Colon (tissue), 2 donors: ENCODE measurements around the gene CNTN4.
"Not testable (repeated sequence)": the region's sequence is repeated elsewhere in the genome, so short reads cannot be mapped to it uniquely, and the experiment has no call there.

Experiments used
- FAIRE-seq: peaks from 2 replicates; lab custom pipeline; 2012; peaks lifted over from hg19 to GRCh38; lab: Jason Lieb, UNC
- donor health status: control.
- donor health status: control.

The CNTN4 gene

DNA sequence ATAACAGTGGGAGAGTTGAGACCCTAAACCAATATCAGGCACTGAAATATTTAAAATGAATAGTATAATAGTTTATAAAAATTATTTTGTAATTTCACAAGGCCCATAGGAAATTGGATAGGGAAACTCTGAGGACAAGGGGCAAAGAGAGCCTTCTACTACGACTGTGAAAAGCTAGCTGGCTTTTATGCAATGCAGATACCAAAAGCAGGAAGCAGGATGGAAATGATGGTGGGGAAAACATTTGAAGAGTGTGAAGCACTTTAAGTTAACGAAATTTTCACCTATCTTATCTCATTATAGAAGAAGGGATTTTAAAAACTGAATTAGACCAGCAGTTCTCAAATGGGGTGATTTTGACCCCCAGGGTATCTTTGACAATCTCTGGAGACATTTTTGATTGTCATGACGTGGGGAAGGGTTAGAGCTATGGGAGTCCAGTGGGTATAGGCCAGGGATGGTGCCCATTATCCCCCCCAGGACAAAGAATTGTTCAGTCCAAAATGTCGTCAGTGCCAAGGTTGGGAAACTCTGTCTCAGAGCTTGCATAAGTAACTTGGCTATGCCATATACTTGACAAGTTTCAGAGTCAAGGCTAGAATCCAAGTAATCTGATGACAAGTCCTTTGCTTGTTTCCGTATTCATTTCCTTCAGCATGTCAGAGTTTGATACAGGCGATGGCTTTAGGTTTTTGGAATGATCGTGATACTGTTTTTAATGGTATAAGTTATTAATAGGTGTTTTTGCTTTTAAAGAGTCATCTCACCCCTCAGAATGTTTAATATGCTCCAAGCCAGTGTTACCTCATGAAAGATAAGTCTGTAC is 885.6 kb downstream of the CNTN4 start:
- no peak for FAIRE-seq

DNA sequence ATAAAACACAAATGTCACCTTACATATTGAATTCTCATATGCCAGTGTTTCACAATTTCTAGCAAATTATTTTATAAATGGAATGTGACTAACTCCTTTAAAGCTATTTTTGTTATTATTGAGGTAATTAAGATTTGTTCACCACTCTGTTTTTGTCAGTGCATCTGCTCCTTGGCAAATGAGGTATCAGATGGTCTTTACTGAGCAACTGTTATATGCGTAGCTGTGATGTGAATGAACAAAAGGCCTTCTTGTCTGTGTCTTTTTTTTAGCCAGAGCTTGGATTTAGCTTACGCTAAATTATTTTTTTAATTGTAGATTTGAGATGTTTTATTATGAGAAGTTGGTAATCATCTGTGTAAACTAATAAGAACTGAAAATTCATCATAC is 886.2 kb downstream of the CNTN4 start:
- FAIRE-seq = no peak

GRCh38 chr3:2985479-2985878 is 886.8 kb downstream of the CNTN4 start:
- FAIRE-seq = no peak

DNA sequence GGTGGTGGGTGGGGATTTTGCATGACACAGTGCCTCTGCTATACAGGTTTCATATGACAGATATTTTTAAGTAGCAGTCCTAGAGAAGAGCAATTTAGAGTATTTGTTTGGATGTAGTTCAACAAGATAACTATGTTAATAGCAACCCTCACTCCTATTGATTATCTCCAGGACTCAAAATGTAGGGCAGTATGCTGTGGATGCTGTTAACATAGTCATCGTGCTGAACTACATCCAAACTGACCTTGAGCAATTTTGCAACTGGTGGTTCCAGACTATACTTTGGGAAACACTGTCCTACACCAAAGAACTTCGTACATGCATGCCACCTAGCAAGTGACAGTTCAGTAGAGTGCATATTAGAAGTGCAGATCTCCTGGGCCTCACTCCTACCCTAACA is 893.9 kb downstream of the CNTN4 start:
- no peak for FAIRE-seq

DNA sequence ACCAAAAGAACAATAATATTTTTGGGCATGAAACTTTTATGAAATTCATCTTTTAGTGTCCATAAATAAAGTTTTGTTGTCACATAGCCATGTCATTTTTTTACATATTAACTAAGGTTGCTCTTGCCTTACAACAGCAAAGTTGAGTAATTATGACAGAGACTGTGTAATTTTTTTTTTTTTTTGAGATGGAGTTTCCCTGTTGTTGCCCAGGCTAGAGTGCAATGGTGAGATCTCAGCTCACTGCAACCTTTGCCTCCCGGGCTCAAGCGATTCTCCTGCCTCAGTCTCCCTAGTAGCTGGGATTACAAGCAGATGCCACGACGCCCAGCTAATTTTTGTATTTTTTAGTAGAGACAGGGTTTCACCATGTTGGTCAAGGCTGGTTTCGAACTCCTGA is 894.5 kb downstream of the CNTN4 start:
- not testable (repeated sequence) for FAIRE-seq

GRCh38 chr3:2993736-2994135 is 895.1 kb downstream of the CNTN4 start:
- FAIRE-seq = no peak

- no peak for FAIRE-seq
Measured at GRCh38 chr3:2995195-2995594, 896.5 kb downstream of the CNTN4 start.

DNA sequence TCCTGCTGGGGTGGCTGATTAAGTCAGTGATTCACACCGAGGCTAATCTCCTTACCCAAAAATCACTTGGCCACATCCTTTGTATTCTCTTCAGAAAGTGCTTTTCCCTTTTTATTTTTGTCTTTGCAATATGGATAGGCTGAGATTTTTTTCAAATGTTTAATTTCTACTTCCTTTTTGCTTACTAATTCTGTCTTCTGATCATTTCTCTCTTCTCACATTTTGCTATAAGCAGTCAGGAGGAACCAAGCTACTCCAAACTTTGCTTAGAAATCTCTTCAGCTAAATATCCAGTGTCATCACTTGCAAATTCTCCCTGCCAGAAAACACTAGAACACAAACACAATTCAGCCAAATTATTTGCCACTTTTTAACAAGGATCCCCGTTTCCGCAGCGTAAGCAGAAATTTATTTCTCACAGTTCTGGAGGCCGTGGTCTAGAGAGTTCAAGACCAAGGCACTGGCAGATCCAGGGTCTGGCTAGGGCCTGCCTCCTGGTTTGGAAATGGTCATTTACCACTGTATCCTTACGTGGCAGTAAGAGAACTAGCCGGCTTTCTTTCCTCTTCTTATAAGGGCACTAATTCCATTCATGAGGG is 906.6 kb downstream of the CNTN4 start:
- FAIRE-seq = no peak

DNA sequence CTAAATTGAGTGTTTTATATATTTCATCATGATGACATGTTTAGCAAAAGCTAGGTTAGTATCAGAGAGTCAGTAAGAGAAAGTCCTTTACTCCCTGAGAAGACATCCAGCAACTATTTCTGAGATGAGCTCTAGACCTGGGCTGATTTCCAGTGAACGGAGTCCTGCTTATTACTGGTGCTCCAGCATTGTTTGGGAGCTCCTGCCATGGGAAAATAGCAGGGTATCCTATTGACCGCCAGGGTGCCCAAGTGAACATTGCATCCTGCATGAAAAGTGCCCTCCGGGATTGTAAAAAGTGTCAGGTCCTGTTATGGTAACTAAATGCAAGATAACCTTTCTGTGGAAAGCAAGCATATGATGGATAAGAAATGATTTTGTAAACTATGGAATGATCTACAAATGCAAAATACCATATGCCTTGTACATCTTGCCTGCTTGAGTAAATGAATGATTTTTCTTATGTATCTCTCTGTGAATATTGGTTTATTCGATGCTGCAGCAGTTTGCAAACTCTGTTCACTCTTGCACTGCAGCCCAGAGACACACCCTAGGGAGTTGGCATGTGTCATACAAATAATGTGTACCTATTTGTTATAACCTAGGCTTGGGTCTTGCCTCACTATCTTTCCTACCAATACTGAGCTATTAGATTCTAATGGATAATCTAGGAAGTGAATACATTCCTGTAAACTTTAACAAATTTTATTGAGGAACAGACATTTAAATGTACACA is 914.8 kb downstream of the CNTN4 start:
- FAIRE-seq = no peak

DNA sequence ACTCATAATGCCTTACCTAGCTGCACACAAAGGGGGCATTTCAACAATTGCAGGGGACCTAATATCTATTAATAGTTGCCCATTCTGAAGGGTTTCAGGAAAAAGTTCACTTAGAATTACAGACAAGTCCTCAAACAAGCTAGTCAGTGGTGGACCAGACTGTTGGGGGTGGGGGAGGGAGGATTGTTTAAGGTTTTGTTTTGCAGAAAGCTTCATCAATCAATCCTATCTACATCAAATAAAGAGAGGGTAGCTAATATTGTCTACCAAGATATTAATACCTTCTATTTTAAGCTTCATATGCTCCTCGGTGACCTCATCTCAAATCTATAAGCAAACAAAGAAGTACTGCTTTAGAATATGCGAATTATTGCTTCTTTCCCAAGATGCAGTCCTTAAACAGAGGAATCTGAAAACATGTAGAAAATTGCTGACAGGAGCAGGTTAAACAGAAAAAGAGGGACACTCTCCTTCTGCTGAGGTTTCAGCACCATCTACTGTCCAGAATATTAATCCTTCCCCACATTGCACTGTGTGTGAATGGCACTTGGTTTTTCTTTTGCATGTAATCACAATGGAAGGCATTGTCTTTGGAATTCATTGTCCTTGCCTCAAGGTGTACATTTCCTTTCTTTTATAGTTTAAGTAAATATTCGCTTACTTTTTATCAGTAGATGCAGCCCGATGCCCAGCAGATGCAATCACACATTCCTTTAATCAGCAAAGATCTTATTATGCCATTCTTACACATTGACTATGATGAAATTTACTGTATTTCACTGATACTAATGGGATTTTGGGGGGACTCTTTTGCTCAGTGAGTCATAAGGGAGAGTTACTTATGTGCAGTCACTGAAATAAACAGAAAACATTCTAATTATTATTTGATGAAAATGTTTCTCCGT is 916.8 kb downstream of the CNTN4 start:
- no peak for FAIRE-seq

DNA sequence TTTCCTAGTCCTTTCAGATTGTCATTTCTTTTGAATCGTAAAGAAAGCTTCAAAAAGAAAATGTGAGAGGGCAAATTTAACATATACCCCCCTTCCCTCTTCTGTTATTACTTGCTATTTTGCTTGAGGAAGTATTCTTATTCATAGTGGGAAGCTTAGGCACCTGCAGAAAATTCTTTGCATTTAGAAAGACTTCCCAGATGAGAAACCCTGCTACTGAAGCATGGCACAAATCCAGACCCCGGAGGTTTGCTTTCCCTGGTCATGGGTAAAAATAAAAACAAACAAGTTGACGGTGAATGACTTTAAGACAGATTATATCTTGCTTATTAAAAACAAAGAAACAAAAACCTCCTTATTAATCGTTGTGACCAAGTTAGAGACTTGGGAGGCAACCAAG is 917.6 kb downstream of the CNTN4 start:
- no peak for FAIRE-seq

DNA sequence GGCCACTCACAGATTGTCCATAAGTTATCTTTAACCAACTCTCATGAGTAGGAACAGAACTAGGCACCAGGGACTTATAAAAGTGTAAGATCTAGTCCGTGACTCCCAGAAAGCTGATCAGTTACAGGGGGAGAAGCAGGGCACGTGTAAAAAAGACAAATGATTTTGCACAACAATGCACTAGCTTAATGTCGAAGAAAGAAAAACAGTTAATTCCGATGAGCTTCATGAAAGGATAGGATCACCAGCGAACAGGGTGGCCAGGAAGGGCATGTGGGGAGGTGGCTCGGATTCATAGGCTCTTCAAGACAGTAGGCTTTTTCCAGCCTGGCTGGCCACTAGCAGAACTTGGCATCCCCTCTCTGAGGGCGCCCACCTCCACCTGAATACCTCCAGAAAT is 921.5 kb downstream of the CNTN4 start:
- FAIRE-seq = no peak

DNA sequence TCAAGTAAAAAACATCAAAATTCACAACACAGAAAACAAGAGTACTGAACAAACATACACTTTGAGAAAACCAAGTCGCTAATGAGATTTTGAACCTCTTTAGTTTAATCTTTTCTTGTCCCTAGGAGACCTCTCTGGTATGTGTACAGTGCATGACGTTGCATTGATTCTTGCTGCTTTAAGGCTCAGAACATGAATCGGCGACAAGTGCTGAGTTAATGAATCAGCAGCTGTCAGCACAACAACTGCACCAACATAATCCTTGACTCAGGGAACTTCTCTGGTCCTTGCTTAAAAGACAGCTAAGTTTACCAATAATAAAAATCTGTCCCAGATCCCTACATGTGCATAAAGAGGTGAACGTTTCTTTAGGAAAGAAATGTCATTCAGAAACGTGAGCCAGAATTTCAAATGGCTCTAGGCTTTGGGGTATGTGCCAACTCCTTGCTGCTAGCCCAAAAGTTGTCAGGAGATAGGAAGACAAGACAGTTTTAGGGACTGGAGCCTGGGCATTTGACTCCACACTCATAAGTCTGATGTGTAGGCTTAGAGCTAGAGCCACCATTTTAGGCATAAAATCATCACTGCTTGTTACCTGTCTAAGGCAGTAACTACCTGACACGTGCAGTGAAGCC is 924.6 kb downstream of the CNTN4 start:
- FAIRE-seq = no peak

- FAIRE-seq = no peak
Measured at GRCh38 chr3:3027976-3028567, 929.4 kb downstream of the CNTN4 start.

DNA sequence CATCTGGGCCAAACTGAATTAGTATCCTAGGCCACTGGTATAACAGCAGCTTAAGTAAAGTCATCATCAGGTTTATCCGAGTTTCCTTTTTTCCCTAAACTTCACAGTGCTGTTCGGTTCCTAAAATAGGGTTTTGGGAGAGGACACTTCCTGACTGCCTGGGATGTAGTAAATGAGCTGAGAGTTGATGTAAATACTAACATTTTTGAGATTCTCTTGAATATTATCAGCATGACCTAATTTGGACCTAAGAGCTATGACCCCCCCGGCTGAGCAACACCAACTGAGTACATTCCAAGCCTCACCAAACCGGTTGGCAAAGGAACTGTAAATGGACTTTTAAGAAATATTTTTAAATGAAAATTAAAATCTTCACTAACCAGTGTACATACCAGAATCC is 932.7 kb downstream of the CNTN4 start:
- FAIRE-seq = no peak

- no peak for FAIRE-seq
Measured at GRCh38 chr3:3037156-3037555, 938.5 kb downstream of the CNTN4 start.

DNA sequence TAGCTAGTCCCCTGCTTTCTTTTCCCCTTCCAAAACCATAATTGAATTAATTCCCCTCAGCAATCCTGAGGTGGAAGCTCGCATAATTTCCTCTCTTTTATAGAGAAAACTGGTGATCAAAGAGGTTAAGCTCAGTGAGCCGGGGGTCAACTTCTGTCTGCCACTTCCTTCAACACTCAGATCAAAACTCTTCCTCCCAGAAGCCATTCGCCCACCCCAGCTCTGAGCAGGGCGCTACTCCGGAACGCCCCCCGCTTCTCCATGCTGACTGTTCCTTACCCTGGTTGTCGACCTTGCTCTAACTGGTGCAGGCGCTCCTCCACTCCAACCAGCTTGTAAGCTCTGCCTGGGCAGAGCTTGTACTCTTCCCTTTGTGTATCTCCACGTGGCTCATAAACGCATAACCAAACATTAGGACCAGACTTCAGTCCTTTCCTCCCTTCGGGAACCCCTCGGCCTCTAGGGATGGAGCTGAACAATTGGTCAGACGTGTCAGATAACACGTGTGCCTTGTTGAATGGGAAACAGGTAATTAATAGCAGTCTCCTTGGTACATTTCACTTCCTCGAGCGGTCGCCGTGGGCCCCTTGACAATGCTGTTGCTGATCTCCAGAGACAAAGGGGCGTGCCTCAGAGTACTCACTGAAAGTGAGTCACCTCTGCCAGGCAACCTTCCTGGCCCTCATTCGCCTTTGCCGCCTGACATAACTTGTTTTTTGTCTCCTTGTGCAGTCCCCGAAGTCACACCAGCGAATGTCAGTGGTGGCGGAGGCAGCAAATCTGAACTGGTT is 939.7 kb downstream of the CNTN4 start:
- FAIRE-seq = no peak

DNA sequence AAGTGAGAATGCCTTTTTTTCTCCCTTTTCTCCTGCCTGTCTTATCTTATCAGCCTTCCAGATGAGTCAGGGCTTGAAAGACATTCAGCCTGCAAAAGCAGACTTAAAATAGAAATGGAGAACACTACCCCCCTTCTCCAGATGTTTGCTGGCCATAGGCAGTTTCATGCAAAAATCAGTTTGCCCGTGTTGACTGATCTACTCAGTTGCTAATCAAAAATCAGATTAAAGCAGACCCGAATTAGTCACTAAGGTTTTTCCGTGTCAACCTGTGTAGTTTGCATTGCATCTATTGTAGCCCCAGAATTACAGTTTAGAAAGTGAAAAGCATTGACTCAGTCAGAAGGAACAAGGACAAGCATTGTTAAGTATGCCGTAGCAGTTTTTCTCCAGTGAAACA is 955.3 kb downstream of the CNTN4 start:
- FAIRE-seq = no peak

GRCh38 chr3:3059645-3060044 is 961.0 kb downstream of the CNTN4 start:
- FAIRE-seq = no peak

GRCh38 chr3:3064297-3064696 is 965.6 kb downstream of the CNTN4 start:
- FAIRE-seq = no peak

GRCh38 chr3:3065876-3066275 is 967.2 kb downstream of the CNTN4 start:
- FAIRE-seq = no peak
